ENCODE results near the gene USP2.

USP2 gene

DNA sequence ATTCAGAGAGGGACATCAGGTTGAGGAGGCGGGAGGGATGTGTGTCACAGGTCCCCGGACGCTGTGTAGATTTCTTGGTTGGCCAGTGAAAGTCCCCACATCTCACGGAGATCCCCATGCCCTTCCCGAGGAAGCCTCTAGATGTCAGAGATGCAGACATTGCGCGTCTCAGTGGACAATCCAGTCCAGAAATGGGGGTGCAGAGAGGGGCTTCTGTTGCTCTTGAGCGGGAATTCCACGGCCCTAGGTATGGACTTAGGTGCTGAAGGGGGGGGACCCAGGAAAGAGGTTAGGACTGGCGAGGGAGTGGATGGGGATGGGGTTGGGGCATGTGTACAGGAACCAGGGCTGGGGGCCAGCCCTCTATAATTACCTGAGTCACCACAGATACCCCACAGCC is 34.5 kb upstream of the USP2 start:
- TF ChIP-seq, protein P1, sequence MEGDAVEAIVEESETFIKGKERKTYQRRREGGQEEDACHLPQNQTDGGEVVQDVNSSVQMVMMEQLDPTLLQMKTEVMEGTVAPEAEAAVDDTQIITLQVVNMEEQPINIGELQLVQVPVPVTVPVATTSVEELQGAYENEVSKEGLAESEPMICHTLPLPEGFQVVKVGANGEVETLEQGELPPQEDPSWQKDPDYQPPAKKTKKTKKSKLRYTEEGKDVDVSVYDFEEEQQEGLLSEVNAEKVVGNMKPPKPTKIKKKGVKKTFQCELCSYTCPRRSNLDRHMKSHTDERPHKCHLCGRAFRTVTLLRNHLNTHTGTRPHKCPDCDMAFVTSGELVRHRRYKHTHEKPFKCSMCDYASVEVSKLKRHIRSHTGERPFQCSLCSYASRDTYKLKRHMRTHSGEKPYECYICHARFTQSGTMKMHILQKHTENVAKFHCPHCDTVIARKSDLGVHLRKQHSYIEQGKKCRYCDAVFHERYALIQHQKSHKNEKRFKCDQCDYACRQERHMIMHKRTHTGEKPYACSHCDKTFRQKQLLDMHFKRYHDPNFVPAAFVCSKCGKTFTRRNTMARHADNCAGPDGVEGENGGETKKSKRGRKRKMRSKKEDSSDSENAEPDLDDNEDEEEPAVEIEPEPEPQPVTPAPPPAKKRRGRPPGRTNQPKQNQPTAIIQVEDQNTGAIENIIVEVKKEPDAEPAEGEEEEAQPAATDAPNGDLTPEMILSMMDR (IDR thresholded peaks at IDR 0.05; ENCODE audit: low read depth, low read length), result 0 out of 2 replicates have a peak, but pooled peaks have one; percentile 1
- Histone ChIP-seq H3K4me3 (ENCODE audit: low read depth, low read length) (no peak overlapping the region), H3K9me3 (no peaks in the 10 kb centered on the region; the same call in 1 of the 2 replicates), H3K4me1 (no peaks in the 10 kb centered on the region; the same call in 1 of the 2 replicates), H3K27me3 (no peaks in the 10 kb centered on the region), H3K36me3 (peaks cover 32% of the 10 kb centered on the region)
- no peak for DNase-seq

DNA sequence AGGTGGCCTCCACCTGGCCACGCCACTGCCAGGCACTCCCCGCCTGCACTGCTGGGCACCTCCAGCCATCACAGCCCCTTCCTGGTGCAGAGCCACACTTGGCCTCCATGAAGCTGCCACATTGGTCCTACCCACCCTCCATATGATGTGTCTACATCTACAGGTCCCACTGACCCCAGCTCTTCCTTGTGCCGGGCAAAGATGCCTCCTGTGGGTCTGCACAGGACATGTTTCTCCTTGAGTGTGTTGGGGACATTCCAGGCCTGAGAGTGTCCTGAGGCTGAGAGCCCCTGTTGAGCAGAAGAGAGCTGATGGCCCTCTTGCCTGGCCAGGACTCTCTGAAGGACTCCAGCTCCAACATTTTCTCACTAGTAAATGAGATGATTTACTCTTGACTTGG is 34.0 kb upstream of the USP2 start:
- Histone ChIP-seq H3K4me1 (no peaks in the 10 kb centered on the region; the same call in 1 of the 2 replicates), H3K36me3 (peaks cover 27% of the 10 kb centered on the region), H3K4me3 (ENCODE audit: low read depth, low read length) (no peak overlapping the region), H3K9me3 (no peaks in the 10 kb centered on the region; the same call in 1 of the 2 replicates), H3K27me3 (no peaks in the 10 kb centered on the region)
- DNase-seq, result no peak
- TF ChIP-seq, protein P1 (IDR thresholded peaks at IDR 0.05; ENCODE audit: low read depth, low read length), result 0 out of 2 replicates have a peak, but pooled peaks have one; percentile 0

DNA sequence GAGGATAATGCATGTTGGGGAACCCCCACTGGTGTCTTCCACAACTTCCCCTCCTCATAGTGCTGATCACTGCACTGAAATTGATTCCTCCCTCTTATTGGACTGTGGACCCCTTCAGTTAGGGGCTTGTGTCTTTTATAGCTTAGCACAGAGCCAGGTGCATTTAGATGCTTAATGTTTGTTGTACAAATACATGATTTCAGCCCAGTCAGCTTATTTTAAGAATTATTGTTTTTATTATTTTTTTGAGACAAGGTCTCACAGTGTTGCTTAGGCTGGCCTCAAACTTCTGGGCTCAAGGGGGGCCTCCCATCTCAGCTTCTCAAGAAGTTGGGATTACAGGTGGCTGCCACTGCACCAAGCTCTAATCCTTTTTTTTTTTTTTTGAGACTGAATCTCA is 33.2 kb upstream of the USP2 start:
- TF ChIP-seq, protein P1 (IDR thresholded peaks at IDR 0.05; ENCODE audit: low read depth, low read length), result no peak
- no peak for DNase-seq
- Histone ChIP-seq H3K27me3 (no peaks in the 10 kb centered on the region), H3K36me3 (peaks cover 20% of the 10 kb centered on the region), H3K9me3 (no peaks in the 10 kb centered on the region; the same call in 1 of the 2 replicates), H3K4me3 (ENCODE audit: low read depth, low read length) (no peak overlapping the region), H3K4me1 (no peaks in the 10 kb centered on the region; the same call in 1 of the 2 replicates)

DNA sequence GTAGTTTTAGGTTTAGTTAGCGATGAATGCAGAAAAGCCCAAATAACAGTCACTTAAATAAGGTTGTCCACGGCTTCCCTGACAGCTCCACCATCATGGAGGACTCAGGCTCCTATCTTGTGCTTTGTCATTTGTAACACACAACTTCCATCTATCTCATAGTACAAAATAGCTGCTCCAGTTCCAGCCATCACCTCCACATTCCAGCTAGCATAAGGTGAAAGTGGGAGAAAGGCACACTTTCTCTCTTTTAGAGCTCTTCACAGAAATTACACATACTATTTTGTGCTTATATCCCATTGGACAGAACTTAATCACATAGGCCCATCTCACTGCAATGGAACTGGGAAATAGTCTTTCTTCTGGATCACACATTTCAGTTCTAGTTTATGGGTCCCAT is 32.8 kb upstream of the USP2 start:
- H3K4me3 ChIP-seq (ENCODE audit: low read depth, low read length), result no peak overlapping the region
- no peaks in the 10 kb centered on the region; the same call in 1 of the 2 replicates for H3K4me1 ChIP-seq
- DNase-seq, result no peak
- TF ChIP-seq, protein P1 (IDR thresholded peaks at IDR 0.05; ENCODE audit: low read depth, low read length), result no peak
- H3K9me3 ChIP-seq, result no peaks in the 10 kb centered on the region; the same call in 1 of the 2 replicates
- H3K27me3 ChIP-seq, result no peaks in the 10 kb centered on the region
- peaks cover 16% of the 10 kb centered on the region for H3K36me3 ChIP-seq

DNA sequence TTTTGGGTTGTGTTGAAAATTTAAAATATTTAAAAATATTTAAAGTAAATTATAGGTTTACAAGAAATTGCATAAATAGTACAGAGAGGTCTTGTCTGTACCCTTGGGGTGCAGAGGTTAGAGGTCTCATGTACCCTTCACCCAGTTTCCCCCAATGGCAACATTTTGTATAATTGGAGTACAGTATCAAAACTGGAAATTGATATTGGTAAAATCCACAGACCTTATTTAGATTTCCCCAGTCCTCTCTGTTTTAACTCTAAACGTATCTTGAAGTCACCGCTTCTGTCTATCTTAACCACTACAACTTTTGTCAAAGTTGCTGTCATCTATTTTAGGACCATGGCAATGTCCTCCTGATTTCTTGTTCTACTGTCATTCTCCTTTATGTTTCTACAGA is 30.6 kb upstream of the USP2 start:
- Histone ChIP-seq H3K27me3 (no peaks in the 10 kb centered on the region), H3K4me3 (ENCODE audit: low read depth, low read length) (no peak overlapping the region), H3K4me1 (peaks cover 9% of the 10 kb centered on the region), H3K36me3 (no peaks in the 10 kb centered on the region; the same call in 1 of the 2 replicates), H3K9me3 (no peaks in the 10 kb centered on the region; the same call in 1 of the 2 replicates)
- TF ChIP-seq, protein P1 (IDR thresholded peaks at IDR 0.05; ENCODE audit: low read depth, low read length), result no peak
- no peak for DNase-seq

DNA sequence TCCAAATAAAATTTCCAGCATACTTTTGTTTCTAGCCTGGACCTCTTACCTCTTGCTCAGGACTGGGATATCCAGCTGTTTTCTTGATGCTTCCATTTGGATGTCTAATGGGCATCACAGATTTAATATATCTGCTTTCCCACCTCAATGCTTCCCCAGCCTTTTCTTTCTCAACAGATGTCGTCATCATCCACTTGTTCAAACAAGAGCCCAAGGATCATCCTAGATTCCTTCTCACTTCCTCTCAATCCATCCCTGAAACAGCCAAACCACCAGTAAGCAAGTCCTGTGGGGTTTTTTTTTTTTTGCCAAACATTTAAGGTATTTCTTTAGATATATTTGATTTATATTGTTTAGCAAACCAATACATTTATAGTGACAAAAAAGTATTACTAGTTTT is 29.0 kb upstream of the USP2 start:
- no peak for DNase-seq
- H3K4me1 ChIP-seq, result peaks cover 9% of the 10 kb centered on the region
- no peaks in the 10 kb centered on the region; the same call in 1 of the 2 replicates for H3K36me3 ChIP-seq
- no peaks in the 10 kb centered on the region for H3K27me3 ChIP-seq
- no peaks in the 10 kb centered on the region; the same call in 1 of the 2 replicates for H3K9me3 ChIP-seq
- no peak overlapping the region for H3K4me3 ChIP-seq (ENCODE audit: low read depth, low read length)
- TF ChIP-seq, protein P1 (IDR thresholded peaks at IDR 0.05; ENCODE audit: low read depth, low read length), result no peak
